MM.1S (cell line): Measurements from ENCODE around the gene ARMC2.

Experiments
- EZH2 ChIP-seq: fragments of 300-600 bp; sonication (generic); optimal IDR thresholded peaks from 2 replicates; pipeline ENCODE3; 2017; ENCODE audit warnings: low read depth, mild to moderate bottlenecking, antibody characterized with exemption, low read length, mixed read lengths
- EZH2phosphoT487 ChIP-seq: fragments of 300-600 bp; sonication (generic); IDR thresholded peaks from 2 replicates; pipeline ENCODE4 v1.6.1; 2018; ENCODE audit warnings: antibody characterized with exemption, low read length
- TF ChIP-seq, protein P1 (sequence below): fragments of 300-600 bp; sonication (generic); IDR thresholded peaks from 2 replicates; pipeline ENCODE4 v1.5.1; 2016; ENCODE audit warnings: antibody characterized with exemption, low read length, mixed read lengths

DNA sequence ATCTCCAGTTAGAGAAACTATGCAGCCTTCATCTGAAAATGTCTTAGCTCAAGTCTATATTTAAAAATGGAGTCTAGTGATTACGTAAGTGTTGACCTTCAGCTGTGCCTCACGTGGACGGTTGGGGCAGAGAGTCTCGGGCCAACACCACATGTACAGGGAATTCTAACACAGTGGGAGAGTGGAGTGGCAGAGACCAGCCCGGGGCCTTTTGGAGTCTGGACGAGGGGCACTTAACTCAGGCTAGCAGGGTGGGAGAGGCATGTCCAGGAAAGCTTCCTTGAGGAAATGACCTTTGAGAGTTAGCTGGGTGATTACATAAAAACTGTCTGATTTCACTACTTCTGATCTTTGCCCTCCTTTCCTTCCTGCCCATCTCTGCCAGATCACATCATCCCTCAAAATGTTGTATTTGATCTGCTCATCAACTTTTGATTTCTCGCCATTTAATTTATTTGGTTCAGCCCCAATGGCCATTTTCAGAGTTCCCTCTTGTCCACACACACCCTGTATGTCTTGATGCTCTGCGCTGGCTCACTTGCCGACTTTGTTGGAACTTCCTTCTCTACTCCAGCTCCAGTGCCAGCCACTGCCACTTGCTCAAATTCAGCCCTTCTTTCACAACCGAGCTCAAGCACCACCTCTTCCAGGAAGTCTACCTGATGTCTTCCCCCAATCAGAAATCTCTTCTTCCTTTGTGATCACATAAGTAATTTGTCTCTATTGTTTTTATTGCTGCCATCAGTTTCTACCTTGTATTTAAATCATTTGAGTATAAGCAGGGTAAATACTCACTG, 2.6 kb downstream of the ARMC2 start:
- TF ChIP-seq EZH2 (no peak), EZH2phosphoT487 (no peak)
- TF ChIP-seq, protein P1, sequence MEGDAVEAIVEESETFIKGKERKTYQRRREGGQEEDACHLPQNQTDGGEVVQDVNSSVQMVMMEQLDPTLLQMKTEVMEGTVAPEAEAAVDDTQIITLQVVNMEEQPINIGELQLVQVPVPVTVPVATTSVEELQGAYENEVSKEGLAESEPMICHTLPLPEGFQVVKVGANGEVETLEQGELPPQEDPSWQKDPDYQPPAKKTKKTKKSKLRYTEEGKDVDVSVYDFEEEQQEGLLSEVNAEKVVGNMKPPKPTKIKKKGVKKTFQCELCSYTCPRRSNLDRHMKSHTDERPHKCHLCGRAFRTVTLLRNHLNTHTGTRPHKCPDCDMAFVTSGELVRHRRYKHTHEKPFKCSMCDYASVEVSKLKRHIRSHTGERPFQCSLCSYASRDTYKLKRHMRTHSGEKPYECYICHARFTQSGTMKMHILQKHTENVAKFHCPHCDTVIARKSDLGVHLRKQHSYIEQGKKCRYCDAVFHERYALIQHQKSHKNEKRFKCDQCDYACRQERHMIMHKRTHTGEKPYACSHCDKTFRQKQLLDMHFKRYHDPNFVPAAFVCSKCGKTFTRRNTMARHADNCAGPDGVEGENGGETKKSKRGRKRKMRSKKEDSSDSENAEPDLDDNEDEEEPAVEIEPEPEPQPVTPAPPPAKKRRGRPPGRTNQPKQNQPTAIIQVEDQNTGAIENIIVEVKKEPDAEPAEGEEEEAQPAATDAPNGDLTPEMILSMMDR: no peak
